RCC 7860 (cell line): Measurements from ENCODE around the gene LFNG.
A peak's percentile ranks its signal among the peaks of the same experiment; 100 is the strongest.

Source experiments
- DNase-seq: peaks from one replicate; pipeline ENCODE4 v3.0.0-alpha.2; 2015; ENCODE audit warnings: low spot score
- FAIRE-seq: peaks from 2 replicates; lab custom pipeline; 2012; peaks lifted over from hg19 to GRCh38; lab: Jason Lieb, UNC

The LFNG gene

DNA sequence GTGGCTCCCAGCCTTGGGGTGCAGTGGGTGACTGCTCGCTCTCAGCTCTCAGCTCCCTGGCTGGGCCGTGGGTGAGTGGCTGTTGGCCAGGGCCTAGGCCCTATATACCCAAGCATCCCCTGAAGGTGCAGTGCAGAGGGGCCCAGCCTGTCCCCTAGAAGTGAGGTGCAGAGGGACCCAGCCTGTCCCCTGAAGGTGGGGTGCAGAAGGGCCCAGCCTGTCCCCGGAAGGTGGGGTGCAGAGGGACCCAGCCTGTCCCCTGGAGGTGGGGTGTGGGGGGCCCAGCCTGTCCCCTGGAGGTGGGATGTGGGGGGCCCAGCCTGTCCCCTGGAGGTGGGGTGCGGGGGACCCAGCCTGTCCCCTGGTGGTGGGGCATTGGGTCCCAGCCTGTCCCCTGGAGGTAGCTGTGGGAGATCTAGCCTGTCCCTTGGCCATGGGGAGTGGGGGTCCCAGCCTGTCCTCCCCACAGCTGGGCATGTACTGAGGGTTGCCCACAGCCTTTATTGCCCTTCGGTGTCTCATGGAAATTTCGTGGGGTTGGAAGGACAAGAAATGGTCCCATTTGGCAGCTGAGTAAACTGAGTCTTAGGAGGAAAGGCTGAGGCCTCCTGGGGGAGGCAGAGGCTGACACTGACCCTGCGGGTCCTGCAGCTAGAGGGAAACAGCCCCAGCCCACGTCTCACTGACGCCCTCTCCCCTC, 17.5 kb upstream of the LFNG start:
- FAIRE-seq: no peak
- no peak for DNase-seq

DNA sequence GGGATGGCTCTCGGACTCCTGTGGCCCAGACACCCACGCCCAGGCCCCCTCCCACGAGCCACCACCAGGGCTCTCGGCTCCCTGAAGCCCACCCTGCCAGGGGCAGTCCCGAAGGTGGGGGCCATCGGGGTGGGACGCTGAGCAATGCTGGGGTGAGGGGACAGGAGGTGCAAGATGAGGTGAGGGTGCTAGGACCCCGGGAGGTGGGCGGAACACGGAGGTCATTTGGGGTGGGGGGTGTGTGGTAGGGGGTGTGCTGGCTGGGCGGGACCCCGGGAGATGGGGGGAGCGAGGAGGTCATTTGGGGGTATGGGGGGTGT, 17.0 kb upstream of the LFNG start:
- DNase-seq (no peak), FAIRE-seq (no peak)

DNA sequence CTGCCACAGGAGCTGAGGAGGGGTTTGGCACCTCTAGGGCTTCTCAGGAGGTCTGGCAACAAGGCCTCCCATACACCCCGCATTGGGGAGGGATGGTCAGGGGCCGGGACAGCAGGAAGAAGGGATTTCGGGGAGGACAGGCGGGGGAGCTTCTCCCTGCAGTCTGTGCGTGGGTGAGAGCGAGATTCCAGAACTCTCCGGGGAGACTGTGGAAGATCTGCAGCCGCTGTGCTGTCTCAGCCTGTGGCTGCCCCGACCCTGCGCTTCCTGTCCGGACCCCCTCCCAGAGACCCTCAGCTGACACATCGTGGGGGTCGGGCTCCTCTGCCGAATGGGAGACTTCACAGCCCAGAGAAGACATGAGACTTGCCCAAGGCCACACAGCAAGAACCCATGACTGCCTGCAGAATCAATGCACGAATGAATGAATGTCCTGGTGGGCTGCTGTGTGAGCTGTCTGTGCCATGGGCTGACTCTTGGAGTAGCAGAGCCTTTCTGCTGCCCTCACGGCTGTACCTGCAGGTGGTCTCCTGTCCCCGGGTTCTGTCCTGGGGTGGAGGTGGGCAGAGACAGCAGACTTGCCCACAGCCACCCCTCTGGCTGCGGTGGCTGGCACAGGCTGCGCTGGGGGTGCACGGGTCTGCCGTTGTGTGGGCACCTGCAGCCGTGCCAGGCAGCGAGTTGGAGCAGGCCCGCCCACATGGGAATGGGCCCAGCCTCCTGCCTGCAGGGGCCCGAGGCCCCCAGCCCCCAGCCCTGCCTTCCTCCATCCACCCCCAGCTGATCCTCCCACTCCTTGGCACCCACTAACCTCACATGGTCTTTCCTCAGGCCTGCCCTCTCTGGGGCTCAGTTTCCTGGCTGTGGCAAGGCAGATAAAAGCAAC, 16.3 kb upstream of the LFNG start:
- DNase-seq (no peak), FAIRE-seq (no peak)

DNA sequence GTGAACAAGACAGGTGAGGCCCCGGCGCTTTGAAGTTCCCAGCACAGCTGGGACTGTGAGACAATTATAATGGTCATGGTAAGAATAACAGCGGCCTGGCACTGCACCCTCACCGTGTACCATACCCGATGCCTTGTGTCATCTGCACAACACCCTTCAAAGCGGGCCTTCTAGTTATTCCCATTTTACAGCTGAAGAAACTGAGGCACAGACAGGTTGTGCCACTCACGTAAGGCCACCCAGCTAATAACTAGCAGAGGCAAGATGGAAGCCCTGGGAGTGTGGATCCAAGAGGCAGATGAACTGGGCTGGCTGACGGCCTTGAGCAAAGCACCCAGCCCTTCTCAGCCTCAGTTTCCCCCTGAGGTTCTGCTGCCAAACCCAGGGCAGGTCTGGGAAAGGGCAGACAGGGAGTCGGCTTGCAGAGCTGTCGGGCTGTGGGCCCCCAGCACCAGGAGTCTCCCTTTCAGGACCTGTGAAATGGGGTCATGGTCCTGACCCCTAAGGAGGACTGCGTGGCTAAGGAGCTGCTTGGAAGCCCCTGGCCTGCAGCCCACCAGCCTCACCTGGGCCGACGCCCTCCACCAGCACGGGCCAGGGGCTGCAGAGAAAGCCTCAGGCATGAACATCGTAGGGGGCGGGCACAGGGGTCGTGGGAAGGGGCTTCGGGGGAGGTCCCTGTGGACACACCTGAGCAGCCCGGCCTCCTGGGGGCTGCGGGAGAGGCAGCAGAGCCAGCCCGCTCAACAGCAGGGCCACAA, 15.3 kb upstream of the LFNG start:
- DNase-seq: no peak

DNA sequence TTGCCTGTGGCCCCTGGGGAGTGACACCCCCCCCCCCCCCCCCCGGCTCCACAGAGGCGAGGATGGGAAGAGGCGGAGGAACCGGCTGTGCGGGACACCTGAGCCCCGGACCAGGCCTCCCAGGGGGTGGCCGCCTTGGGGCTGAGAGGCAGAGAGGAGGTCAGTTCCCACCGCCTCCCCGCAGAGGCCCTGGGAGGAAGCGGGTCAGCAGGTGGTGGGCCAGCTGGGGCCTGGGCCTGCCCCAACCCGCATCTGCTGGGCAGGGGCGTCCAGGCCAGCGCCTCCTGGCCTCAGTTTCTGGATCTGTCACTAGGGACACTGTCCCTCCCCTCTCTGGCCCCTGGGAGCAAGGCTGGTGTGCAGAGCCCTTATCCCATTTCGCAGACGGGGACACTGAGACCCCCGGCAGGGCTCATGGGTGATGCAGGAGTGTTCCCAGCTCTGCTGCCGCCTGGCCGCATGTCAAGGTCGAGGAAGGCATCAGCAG, 14.6 kb upstream of the LFNG start:
- DNase-seq: no peak
- FAIRE-seq: no peak

More for the DNA sequence above, 15.3 kb upstream of the LFNG start:
- no peak for FAIRE-seq

DNA sequence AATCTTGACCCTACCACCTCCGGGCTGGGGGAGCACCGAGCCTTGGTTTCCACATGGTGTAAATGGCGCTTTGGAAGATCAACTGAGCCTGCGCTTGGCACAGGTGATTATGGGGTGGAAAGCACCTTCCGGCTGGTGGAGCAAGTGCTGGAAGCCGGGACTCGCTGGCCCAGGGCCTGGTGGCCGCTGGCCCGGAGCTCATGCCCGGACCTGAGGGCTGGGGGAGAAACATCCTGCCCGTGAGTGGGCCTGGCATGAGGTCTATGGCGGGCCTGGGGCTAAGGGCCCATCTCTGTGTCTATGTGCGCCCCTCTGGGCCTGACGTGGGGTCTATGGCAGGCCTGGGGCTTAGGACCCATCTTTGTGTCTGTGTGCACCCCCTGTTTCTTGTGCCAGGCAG, 14.2 kb upstream of the LFNG start:
- no peak for DNase-seq
- FAIRE-seq: no peak

DNA sequence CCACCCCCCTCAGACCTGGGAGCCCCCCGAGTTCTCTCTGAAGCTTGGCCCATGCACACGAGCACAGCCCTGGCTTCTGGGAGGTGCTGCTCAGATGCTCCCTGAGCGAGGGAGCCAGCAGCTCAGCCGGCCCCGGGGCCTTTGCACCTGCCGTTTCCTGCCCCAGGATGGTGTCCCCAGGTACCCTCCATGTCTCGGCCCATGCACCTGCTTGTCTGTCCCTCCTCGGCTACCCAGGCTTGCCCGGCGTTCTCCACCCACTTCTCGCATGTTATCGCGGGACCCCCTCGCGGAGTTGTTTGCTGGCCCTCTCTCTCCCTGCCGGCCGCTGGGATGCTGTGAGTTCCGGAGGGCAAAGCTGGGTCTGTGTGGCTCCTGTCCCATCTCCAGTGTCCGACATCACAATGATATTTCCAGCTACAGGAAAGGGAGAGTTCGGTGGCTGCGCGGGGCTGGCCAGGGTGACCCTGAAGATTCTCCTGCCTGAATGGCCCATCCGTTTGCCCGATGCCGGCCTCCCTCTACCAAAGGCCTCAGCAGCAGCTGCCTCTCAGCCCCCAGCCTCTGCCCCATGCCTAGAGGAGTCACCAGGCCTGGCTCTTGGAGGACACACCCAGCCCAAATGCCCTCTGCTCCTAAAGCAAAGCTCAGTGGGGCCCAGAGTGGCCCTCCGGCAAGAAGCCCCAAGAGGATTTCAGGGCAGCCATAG, 12.2 kb upstream of the LFNG start:
- no peak for FAIRE-seq

DNA sequence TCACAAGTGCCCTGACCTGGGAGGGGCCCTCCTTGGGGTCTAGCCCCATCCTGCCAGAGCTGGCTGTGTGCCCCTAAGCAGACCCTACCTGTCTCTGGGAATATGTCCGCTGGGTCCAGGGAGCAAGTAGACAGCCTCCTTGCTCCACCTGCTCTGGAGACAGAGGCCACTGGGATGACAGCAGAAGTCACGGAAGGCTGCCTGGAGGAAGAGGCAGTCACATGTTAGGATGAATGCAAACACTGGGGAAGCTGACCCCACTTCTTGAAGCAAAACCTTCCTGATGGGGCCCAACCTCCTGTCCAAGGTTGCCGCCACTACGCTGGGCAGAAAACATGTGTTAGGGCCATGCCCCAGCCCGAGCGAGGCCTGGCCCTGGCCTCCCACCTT, 11.7 kb upstream of the LFNG start:
- DNase-seq (no peak), FAIRE-seq (no peak)

More for the DNA sequence above, 12.2 kb upstream of the LFNG start:
- no peak for DNase-seq

DNA sequence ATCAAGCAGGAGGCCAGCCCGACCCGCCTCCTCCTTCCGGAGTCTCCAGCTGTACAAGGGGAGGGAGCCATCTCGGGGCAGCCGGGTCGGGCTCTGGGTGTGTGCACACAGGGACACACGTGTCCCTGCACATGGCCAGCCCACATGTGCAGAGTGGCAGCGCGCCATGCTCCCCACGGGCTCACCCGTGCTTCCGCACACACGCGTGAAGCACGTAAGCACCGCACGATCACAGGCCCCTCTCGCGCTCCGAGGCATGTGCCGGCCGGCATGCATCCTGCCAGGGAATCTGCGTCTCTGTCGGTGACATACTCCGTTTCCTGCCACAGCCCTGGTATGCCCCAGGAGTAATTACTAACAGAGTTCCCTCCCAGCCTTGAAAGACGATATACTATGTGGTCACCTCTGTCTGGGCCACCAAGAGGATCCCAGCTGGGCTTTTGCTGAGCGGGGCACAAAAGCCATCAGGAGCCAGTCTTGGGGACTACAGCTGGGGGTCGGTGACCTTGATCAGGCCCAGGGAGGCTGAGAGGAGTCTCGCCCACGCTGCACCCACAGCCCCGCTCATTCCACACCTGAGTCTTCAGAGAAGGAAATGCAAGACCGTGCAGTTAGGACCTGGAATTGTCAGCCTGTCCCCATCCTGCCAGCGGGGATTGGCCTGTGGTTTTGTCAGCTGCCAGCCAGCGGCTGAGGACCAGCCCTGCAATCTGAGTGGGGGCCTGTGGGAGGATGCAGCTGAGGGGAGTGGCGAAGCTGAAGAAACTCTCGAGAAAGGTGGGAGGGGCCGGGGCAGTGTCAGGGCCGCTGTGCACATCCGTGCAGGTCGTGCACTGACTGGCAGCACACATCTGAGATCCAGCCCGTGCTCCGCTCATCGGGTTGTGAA, 11.0 kb upstream of the LFNG start:
- peak; percentile 95 for FAIRE-seq
- DNase-seq: peak; percentile 88

DNA sequence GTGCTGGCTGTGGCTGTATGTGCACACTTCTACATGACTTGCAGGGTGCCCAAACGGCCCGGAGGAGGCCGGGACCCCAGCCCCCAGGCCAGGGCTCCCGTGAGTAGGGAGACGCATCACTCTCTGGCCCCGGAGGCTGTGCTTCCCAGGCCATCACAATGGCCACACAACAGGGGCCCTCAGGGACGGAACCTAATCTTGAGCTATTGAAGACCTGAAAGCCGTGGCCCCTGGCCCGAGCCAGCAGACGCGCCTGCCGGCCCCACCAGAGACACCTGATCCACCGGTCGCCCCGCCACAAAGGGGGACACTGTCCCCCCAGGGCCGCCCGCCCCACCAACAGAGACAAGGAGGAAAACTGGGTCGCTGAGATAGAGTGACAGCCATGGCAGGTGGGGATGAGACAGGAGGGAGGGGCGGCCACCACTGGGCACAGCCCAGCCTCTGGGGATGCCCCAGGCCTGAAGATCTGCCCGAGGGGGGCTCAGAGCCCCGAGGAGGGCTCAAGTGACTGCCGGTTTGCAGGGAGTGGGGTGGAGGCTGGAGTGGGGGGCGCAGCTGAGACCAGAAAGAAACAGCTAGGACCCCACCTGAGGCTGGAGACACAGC, 10.2 kb upstream of the LFNG start:
- no peak for FAIRE-seq
- DNase-seq: no peak

DNA sequence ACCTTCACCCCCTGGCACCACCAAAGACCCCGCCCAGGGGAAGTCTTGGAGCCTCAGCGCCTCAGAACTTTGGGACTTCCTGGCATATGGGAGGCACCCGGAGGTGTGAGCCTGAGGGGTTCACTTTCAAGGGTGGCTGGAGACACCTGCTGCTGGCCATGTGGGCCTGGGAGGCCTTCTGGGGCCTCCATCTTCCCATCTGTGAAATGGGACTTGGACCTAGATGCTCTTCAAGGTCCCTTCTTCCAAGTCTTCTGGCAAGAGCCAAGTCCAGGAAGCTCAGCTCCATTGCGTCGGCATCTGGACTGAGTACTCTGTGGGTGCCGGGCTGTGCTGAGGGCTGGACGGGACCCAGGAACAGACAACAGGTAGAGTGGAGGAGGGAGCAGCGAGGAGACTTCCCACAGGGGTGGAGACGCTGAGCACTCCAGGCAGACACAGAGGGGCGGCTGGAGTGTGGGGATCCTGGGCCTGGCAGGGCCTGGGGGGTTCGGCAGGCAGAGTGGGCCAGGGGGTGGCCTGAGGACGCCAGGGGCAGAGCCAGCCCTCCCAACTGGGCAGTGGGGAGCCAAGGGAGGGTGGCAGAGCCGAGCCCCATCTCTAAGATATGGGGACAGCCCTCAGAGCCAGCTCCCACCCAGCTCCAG, 9.3 kb upstream of the LFNG start:
- no peak for DNase-seq
- no peak for FAIRE-seq

DNA sequence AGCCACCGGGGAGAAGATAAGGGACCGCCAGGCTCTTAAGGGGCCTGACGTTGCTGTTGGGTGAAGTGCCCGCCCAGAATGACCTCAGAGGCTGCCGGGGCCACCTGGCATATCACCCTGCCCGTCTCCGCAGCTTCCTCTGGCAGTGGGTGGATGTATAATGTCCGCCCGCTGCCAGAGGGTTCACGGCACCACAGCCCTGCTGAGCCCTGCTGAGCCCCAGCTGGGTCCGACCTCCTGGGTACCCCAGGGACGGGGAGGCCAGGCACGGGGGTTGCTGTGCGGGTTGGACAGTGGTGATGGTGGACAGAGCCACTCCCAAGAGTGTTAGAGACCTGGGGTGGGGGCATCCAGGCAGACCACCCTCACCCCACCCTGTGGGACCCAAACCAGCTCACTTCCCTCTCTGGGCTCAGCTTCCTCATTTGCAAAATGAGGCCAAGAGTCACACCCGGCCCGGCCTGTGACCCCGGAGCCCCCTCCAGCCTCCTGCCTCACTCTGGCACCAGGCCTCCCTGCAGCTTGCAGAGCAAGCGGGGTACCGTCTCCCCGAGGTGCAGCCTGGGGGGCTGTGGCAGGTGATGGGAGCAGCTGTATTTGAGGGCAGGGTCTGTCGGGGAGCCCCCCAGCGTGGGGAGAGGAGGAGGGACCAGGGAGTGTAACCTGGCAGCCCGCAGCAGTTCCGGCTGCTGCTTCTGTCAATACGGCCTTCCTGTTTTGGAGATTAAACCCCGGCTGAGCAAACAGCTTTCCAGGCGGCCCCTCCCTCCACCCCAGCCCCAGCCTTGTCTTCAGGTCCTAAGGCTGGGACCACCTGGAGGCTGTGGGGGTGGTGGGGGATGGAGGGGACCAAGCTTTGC, 8.4 kb upstream of the LFNG start:
- peak; percentile 75 for DNase-seq
- peak; percentile 30 for FAIRE-seq

DNA sequence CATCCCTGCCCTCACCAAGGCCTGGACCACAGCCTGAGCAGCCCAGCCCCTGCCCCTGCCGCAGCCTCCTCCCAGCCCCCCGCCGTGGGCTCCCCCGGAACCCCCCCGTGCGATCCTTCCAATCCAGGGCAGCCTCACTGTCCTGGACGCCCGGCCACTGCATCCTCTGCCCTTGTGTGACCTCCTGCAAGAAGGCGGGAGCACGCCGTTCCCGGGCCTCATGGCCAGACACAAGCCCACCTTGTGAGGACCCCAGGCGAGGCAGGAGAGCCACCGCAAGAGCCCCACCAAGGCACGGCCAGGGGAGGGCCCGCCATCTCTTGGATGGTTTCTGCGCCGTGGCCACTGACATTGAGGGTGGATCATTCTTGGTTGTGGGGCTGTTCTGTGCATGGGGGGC, 7.8 kb upstream of the LFNG start:
- DNase-seq: no peak
- no peak for FAIRE-seq

DNA sequence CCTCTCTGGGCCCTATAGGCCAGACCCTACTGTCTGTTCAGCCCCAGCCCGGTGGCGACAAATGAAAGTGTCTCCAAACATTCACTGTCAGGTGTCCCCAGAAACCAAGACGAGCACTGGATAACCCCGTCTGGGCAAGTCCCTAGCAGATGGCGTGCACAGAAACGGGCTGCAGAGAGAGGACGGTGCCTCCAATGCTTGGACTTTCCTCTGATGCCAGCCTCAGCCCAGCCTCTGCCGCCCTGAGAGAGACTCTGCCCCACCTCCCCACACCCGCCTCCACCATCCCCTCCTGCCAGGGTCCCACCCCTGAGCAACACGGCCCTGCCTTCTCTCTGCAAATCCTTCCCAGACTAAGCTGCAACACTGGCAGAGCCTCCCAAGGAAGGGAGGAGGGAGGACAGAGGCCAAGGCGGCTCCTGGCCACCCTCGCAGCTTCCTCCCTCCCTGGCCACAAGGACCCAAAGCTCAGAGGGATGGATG, 7.4 kb upstream of the LFNG start:
- DNase-seq (no peak), FAIRE-seq (no peak)

DNA sequence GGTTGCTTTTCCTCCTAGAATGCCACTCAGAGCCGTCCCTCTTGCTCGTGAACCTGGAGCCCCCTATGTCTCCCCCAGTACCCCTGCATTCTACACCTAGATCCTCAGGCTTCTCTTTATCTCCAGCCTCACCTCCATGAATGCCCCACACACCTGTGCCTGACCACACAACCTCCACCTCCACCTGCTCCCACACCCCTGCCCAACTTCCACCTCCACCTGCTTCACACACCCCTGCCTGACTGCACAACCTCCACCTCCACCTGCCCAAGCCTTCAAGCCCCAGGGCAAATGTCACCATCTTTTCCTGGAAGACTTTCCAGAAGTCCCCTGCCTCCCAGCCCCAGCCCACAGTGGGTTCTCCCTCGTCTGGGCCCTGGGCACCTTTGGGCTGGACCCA, 6.9 kb upstream of the LFNG start:
- FAIRE-seq (no peak), DNase-seq (no peak)

DNA sequence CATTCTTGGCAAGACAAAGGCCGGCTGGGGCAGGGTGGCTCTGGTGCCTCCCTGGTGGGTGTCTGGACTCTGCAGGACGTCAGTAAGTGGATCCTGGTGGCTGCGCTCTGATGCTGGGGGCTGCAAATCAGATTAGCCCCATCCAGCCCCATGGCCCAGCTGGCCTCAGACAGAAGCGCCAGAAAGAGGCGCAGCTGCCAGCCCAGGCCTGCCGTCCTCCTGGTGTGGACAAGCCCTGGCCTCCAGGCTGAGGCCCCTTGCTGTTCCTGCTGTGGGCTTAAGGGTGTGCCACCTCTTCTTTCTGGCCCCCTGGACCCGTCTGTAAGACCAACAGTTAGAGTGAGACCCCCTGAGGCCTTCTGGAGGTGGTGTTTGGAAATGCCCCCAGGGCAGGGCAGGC, 5.9 kb upstream of the LFNG start:
- no peak for FAIRE-seq

DNA sequence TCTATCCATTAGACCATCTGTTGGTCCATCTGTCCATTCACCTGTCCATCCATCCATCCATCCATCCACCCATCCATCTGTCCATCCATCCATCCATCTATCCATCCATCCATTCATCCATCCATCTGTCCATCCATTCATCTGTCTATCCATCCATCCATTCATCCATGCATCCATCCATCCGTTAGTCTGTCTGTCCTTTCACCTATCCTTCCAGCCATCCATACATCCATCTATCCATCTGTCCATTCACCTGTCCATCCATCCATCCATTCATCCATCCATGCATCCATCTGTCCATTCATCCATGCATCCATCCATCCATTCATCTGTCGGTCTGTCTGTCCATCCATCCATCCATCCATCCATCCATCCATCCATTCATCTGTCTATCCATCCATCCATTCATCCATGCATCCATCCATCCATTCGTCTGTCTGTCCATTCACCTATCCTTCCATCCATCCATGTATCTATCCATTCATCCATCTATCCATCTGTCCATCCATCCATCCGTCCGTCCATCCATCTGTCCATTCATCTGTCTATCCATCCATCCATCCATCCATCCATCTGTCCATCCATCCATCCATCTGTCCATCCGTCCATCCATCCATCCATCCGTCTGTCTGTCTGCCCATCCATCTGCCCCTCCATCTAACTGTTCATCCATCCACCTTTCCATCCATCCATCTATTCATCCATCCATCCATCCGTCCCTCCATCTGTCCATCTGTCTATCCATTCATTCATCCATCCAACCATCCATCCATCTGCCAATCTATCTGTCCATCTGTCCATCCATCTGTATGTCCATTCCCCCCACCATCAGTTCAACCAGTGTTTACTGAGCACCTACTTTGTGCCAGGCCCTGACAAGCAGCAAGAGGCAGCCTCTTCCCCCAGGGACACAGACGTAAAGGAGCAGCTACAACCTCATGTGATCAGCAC, 4.8 kb upstream of the LFNG start:
- FAIRE-seq (no peak), DNase-seq (no peak)

More for the DNA sequence above, 5.9 kb upstream of the LFNG start:
- DNase-seq: no peak
